ENCODE measurements around the gene TNFAIP6. TPM values are rescaled to one million over a fixed set of nuclear protein-coding genes. Genes with fewer than 3 reads are reported as not detected.

Gene TNFAIP6
- total RNA-seq, 1 experiment from 2014 or later, result 1.7 TPM

DNA sequence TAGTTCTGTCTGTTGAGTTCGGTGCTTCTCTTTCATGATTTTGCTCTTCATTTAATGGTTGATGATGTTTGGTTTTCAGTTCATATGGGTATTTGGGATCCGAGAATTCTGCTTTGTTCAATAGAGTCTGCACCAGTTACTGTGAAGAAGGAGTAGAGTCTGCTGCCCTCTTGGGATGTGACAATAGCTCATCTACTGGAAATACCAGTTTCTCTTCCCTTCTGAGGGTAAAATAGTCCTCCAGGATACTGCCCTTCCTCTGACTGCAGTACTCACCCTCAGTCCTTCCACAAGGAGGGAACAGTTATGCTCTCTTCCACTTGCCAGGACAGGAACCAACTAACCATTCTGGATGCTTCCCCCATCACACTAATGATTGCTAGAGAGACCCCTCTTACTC is 12.5 kb upstream of the TNFAIP6 start:
- DNase-seq, result no peak
- TF ChIP-seq, protein P1, sequence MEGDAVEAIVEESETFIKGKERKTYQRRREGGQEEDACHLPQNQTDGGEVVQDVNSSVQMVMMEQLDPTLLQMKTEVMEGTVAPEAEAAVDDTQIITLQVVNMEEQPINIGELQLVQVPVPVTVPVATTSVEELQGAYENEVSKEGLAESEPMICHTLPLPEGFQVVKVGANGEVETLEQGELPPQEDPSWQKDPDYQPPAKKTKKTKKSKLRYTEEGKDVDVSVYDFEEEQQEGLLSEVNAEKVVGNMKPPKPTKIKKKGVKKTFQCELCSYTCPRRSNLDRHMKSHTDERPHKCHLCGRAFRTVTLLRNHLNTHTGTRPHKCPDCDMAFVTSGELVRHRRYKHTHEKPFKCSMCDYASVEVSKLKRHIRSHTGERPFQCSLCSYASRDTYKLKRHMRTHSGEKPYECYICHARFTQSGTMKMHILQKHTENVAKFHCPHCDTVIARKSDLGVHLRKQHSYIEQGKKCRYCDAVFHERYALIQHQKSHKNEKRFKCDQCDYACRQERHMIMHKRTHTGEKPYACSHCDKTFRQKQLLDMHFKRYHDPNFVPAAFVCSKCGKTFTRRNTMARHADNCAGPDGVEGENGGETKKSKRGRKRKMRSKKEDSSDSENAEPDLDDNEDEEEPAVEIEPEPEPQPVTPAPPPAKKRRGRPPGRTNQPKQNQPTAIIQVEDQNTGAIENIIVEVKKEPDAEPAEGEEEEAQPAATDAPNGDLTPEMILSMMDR (IDR thresholded peaks at IDR 0.05; ENCODE audit: unreplicated experiment), result no peak
- intact Hi-C loops (cut with micrococcal nuclease; ENCODE audit: unreplicated experiment), result no loop called here
- Mint-ChIP-seq H3K27ac (ENCODE audit: unreplicated experiment) (no peak overlapping the region), H3K4me3 (ENCODE audit: low read depth, unreplicated experiment) (no peak overlapping the region), H3K27me3 (ENCODE audit: unreplicated experiment) (no peaks in the 10 kb centered on the region), H3K9me3 (ENCODE audit: low read depth, unreplicated experiment) (no peaks in the 10 kb centered on the region), H3K4me1 (ENCODE audit: low read depth, unreplicated experiment) (peaks cover 19% of the 10 kb centered on the region), H3K36me3 (ENCODE audit: insufficient read depth, unreplicated experiment) (no peaks in the 10 kb centered on the region)
- CTCF ChIA-PET, result no interaction called here
- no TSS peak for BruUV-seq (replicated peaks)

DNA sequence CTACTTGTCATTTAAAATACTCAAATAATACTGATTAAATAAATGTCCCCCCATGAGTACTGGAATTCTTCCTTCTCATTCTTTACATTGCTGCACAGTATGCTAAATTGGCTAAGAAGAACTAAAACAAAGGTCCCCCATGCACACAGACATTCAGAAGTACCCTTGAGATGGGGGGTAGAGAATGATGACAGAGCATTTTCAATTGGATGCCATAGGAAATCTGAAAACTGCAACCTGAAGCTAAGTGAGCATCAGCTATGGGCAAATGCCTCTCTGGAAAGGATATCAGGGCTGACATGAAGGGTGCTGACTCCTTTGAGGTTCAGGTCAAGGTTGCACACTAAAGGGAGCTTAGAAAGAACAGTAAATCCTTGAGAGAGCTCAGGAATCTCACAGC is 10.1 kb upstream of the TNFAIP6 start:
- Mint-ChIP-seq H3K36me3 (ENCODE audit: insufficient read depth, unreplicated experiment) (no peaks in the 10 kb centered on the region), H3K9me3 (ENCODE audit: low read depth, unreplicated experiment) (no peaks in the 10 kb centered on the region), H3K27me3 (ENCODE audit: unreplicated experiment) (no peaks in the 10 kb centered on the region), H3K4me1 (ENCODE audit: low read depth, unreplicated experiment) (peaks cover 19% of the 10 kb centered on the region), H3K4me3 (ENCODE audit: low read depth, unreplicated experiment) (no peak overlapping the region), H3K27ac (ENCODE audit: unreplicated experiment) (no peak overlapping the region)
- BruUV-seq (replicated peaks), result no TSS peak
- TF ChIP-seq, protein P1 (IDR thresholded peaks at IDR 0.05; ENCODE audit: unreplicated experiment), result no peak
- CTCF ChIA-PET, result no interaction called here
- intact Hi-C loops (cut with micrococcal nuclease; ENCODE audit: unreplicated experiment), result no loop called here
- no peak for DNase-seq

DNA sequence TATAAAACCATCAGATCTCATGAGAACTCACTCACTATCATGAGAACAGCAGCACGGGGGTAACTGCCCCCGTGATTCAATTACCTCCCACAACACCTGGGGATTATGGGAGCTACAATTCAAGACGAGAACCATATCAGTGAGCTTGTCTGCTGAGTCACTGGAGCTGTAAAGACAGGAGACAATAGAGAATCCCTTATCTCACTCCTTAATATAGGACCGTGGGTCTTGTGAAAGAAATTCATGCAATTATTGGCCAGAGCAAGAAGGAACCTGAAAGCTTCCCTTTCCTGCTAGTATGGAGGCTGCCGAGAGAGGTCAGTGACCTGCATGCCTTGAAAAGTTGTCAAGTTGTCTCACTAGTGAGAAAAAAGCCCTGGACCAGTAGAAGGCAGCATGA is 9.5 kb upstream of the TNFAIP6 start:
- Mint-ChIP-seq H3K27me3 (ENCODE audit: unreplicated experiment) (no peaks in the 10 kb centered on the region), H3K27ac (ENCODE audit: unreplicated experiment) (no peak overlapping the region), H3K9me3 (ENCODE audit: low read depth, unreplicated experiment) (no peaks in the 10 kb centered on the region), H3K4me3 (ENCODE audit: low read depth, unreplicated experiment) (no peak overlapping the region), H3K36me3 (ENCODE audit: insufficient read depth, unreplicated experiment) (no peaks in the 10 kb centered on the region), H3K4me1 (ENCODE audit: low read depth, unreplicated experiment) (peaks cover 19% of the 10 kb centered on the region)
- CTCF ChIA-PET, result no interaction called here
- DNase-seq, result no peak
- no TSS peak for BruUV-seq (replicated peaks)
- TF ChIP-seq, protein P1 (IDR thresholded peaks at IDR 0.05; ENCODE audit: unreplicated experiment), result no peak
- intact Hi-C loops (cut with micrococcal nuclease; ENCODE audit: unreplicated experiment), result no loop called here

DNA sequence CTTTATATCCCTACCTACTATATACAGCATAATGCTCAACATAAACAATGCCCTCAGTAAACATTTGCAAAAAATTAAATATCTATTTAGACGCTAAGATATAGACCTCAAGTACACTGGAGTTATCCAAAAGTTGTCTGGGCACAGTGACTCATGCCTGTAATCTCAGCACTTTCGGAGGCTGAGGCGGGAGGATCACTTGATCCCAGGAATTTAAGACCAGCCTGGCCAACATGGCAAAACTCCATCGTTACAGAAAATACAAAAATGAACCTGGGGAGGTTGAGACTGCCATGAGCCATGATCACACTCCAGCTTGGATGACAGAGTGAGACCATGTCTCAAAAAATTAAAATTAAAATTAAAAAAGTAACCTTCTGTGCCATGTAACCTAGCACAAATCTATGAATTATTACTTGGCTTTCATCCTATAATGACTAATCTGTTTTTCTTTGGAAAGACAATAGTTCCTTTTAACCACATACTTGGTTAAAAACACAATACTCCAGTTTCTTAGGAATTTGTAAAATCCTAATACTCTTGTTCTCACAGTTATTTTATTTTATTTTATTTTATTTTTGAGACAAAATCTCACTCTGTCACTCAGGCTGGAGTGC is 6.7 kb upstream of the TNFAIP6 start:
- DNase-seq, result no peak
- Mint-ChIP-seq H3K4me3 (ENCODE audit: low read depth, unreplicated experiment) (no peak overlapping the region), H3K9me3 (ENCODE audit: low read depth, unreplicated experiment) (no peaks in the 10 kb centered on the region), H3K27me3 (ENCODE audit: unreplicated experiment) (no peaks in the 10 kb centered on the region), H3K27ac (ENCODE audit: unreplicated experiment) (no peak overlapping the region), H3K4me1 (ENCODE audit: low read depth, unreplicated experiment) (peaks cover 18% of the 10 kb centered on the region), H3K36me3 (ENCODE audit: insufficient read depth, unreplicated experiment) (no peaks in the 10 kb centered on the region)
- no TSS peak for BruUV-seq (replicated peaks)
- TF ChIP-seq, protein P1 (IDR thresholded peaks at IDR 0.05; ENCODE audit: unreplicated experiment), result no peak
- intact Hi-C loops (cut with micrococcal nuclease; ENCODE audit: unreplicated experiment), result no loop called here
- CTCF ChIA-PET, result no interaction called here

Data from Calu3 (cell line).